Measurements from ENCODE around the gene BEND2. TPM values are rescaled to one million over a fixed set of nuclear protein-coding genes. Genes with fewer than 3 reads are reported as not detected.

The BEND2 gene
- total RNA-seq, 1 experiment from 2014 or later: not detected

DNA sequence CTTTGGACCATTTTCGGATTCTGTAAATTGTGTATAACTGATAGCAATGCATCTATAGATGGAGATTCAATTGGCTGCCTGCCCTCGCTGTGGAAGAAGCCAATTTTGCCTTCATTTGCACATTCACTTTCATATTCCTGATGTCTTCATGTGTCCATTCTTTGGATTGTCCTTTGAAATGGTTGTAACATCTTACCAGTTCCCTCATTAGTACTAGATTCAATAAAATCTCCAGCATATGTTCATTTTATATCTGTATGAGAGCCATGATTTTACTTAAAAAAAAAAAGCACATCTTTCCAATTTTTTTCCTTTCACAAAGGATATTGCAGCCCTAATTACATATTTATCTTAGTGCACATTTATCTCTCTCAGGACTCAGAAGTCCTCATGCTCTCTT, 61.7 kb downstream of the BEND2 start:
- Histone ChIP-seq H3K27me3 (ENCODE audit: insufficient read depth, low read length) (no peaks in the 10 kb centered on the region; the same call in 1 of the 2 replicates), H3K9ac (ENCODE audit: low read length) (no peak overlapping the region), H3K9me3 (ENCODE audit: control insufficient read depth in 1 of 2, insufficient read depth in 1 of 2, low read depth in 1 of 2, low read length in 2 of 2) (no peaks in the 10 kb centered on the region), H3K4me2 (ENCODE audit: low read length) (no peak overlapping the region), H3K27ac (ENCODE audit: low read depth, low read length) (no peak overlapping the region), H2AFZ (ENCODE audit: low read depth, low read length, poor library complexity, severe bottlenecking) (no peak overlapping the region), H3K79me2 (ENCODE audit: insufficient read depth, low read length) (no peaks in the 10 kb centered on the region), H4K20me1 (ENCODE audit: insufficient read depth) (no peaks in the 10 kb centered on the region), H3K4me3 (replicated peaks in 1 of 2; ENCODE audit: low read depth in 1 of 2, low read length in 2 of 2) (no peak overlapping the region), H3K9me2 (ENCODE audit: insufficient read depth) (no peaks in the 10 kb centered on the region), H3K4me1 (ENCODE audit: control insufficient read depth in 1 of 2, insufficient read depth in 2 of 2, low read length in 2 of 2) (no peaks in the 10 kb centered on the region), H3K36me3 (ENCODE audit: control insufficient read depth in 1 of 2, insufficient read depth in 2 of 2, low read length in 2 of 2) (no peaks in the 10 kb centered on the region)
- TF ChIP-seq JUND (IDR thresholded peaks at IDR 0.05): no peak
- TF ChIP-seq ZFX (IDR thresholded peaks at IDR 0.05): no peak
- no peak for TF ChIP-seq EZH2 (IDR thresholded peaks at IDR 0.05)
- no peak for TF ChIP-seq SRF (IDR thresholded peaks at IDR 0.05; ENCODE audit: low read depth)
- no peak for TF ChIP-seq CEBPB (IDR thresholded peaks at IDR 0.05; ENCODE audit: low read depth)
- TF ChIP-seq, protein P1, sequence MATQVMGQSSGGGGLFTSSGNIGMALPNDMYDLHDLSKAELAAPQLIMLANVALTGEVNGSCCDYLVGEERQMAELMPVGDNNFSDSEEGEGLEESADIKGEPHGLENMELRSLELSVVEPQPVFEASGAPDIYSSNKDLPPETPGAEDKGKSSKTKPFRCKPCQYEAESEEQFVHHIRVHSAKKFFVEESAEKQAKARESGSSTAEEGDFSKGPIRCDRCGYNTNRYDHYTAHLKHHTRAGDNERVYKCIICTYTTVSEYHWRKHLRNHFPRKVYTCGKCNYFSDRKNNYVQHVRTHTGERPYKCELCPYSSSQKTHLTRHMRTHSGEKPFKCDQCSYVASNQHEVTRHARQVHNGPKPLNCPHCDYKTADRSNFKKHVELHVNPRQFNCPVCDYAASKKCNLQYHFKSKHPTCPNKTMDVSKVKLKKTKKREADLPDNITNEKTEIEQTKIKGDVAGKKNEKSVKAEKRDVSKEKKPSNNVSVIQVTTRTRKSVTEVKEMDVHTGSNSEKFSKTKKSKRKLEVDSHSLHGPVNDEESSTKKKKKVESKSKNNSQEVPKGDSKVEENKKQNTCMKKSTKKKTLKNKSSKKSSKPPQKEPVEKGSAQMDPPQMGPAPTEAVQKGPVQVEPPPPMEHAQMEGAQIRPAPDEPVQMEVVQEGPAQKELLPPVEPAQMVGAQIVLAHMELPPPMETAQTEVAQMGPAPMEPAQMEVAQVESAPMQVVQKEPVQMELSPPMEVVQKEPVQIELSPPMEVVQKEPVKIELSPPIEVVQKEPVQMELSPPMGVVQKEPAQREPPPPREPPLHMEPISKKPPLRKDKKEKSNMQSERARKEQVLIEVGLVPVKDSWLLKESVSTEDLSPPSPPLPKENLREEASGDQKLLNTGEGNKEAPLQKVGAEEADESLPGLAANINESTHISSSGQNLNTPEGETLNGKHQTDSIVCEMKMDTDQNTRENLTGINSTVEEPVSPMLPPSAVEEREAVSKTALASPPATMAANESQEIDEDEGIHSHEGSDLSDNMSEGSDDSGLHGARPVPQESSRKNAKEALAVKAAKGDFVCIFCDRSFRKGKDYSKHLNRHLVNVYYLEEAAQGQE (IDR thresholded peaks at IDR 0.05; ENCODE audit: low read depth): no peak
- TF ChIP-seq, protein P2, sequence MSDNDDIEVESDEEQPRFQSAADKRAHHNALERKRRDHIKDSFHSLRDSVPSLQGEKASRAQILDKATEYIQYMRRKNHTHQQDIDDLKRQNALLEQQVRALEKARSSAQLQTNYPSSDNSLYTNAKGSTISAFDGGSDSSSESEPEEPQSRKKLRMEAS (IDR thresholded peaks at IDR 0.05): no peak
- no peak for TF ChIP-seq POLR2AphosphoS5 (IDR thresholded peaks at IDR 0.05; ENCODE audit: low read depth, low read length)
- TF ChIP-seq EZH2phosphoT487 (IDR thresholded peaks at IDR 0.05; ENCODE audit: borderline replicate concordance): no peak
- no peak for TF ChIP-seq SIN3A (IDR thresholded peaks at IDR 0.05; ENCODE audit: low read depth)
- TF ChIP-seq EGR1 (IDR thresholded peaks at IDR 0.05; ENCODE audit: low read depth): no peak
- no peak for TF ChIP-seq ELF1 (IDR thresholded peaks at IDR 0.05; ENCODE audit: borderline replicate concordance, low read depth)
- no peak for TF ChIP-seq YY1 (IDR thresholded peaks at IDR 0.05; ENCODE audit: extremely low read depth, insufficient replicate concordance, low read depth, low read length)
- TF ChIP-seq, protein P3, sequence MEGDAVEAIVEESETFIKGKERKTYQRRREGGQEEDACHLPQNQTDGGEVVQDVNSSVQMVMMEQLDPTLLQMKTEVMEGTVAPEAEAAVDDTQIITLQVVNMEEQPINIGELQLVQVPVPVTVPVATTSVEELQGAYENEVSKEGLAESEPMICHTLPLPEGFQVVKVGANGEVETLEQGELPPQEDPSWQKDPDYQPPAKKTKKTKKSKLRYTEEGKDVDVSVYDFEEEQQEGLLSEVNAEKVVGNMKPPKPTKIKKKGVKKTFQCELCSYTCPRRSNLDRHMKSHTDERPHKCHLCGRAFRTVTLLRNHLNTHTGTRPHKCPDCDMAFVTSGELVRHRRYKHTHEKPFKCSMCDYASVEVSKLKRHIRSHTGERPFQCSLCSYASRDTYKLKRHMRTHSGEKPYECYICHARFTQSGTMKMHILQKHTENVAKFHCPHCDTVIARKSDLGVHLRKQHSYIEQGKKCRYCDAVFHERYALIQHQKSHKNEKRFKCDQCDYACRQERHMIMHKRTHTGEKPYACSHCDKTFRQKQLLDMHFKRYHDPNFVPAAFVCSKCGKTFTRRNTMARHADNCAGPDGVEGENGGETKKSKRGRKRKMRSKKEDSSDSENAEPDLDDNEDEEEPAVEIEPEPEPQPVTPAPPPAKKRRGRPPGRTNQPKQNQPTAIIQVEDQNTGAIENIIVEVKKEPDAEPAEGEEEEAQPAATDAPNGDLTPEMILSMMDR (IDR thresholded peaks at IDR 0.05 in 2 of 3, conservative IDR thresholded peaks at IDR 0.05 in 1 of 3; ENCODE audit: borderline replicate concordance in 1 of 3, insufficient read depth in 1 of 3, low read depth in 2 of 3, low read length in 2 of 3): no peak
- TF ChIP-seq CBX3 (IDR thresholded peaks at IDR 0.05; ENCODE audit: low read depth): no peak
- no peak for TF ChIP-seq POLR2A (IDR thresholded peaks at IDR 0.05; ENCODE audit: borderline replicate concordance, extremely low read depth, insufficient read depth, insufficient read length)
- no peak for TF ChIP-seq TCF7L2 (IDR thresholded peaks at IDR 0.05; ENCODE audit: borderline replicate concordance, extremely low read depth, insufficient read depth, insufficient read length)
- ATAC-seq (no peak), DNase-seq (ENCODE audit: low read depth, low spot score) (no peak)
- RAD21 ChIA-PET (ENCODE audit: low non-redundant PET in 1 of 2, low total read pairs in 2 of 2, uncharacterized antibody in 2 of 2, unreplicated experiment in 2 of 2): no interaction called here
- no TSS peak for BruUV-seq (replicated peaks)
- intact Hi-C loops (cut with micrococcal nuclease): no loop called here
- POLR2A ChIA-PET: no interaction called here
- CTCF ChIA-PET: no interaction called here

Measured in HCT116 (cell line).